H9 (cell line): ENCODE results near the gene DPPA4. TPM values are rescaled to one million over a fixed set of nuclear protein-coding genes. Genes with fewer than 3 reads are reported as not detected.
A peak's percentile ranks its signal among the peaks of the same experiment; 100 is the strongest.

Experiments used
- DNase-seq: peaks from one replicate; pipeline ENCODE4 v3.0.0-alpha.2; 2017
- H2AFZ ChIP-seq: one replicate; pipeline ENCODE4 v1.6.1; 2013; ENCODE audit warnings: mild to moderate bottlenecking, low read length, control low read depth, moderate library complexity
- H2AK5ac ChIP-seq: 2 replicates; pipeline ENCODE4 v1.6.1; 2013; ENCODE audit warnings: low read length, control low read depth, mixed read lengths; ENCODE audit not compliant: insufficient read length
- H2BK120ac ChIP-seq: one replicate; pipeline ENCODE4 v1.6.1; 2013; ENCODE audit warnings: low read depth, mild to moderate bottlenecking, low read length, control low read depth, inconsistent platforms; ENCODE audit not compliant: poor library complexity, severe bottlenecking
- H2BK12ac ChIP-seq: 2 replicates; pipeline ENCODE4 v1.6.1; 2013; ENCODE audit warnings: low read length, control low read depth, mixed read lengths, low read depth; ENCODE audit not compliant: insufficient read length
- H2BK15ac ChIP-seq: 2 replicates; pipeline ENCODE4 v1.6.1; 2013; ENCODE audit warnings: low read depth, low read length, control low read depth
- H2BK20ac ChIP-seq: one replicate; pipeline ENCODE4 v1.6.1; 2013; ENCODE audit warnings: low read depth, mild to moderate bottlenecking, low read length, control low read depth, inconsistent platforms; ENCODE audit not compliant: poor library complexity, severe bottlenecking
- H2BK5ac ChIP-seq: 2 replicates; pipeline ENCODE4 v1.6.1; 2013; ENCODE audit warnings: low read length, control low read depth, mixed read lengths; ENCODE audit not compliant: insufficient read length
- H3K14ac ChIP-seq: 2 replicates; pipeline ENCODE4 v1.6.1; 2013; ENCODE audit warnings: low read length, control low read depth; ENCODE audit not compliant: insufficient read depth
- H3K18ac ChIP-seq: 2 replicates; pipeline ENCODE4 v1.6.1; 2013; ENCODE audit warnings: low read depth, mild to moderate bottlenecking, mixed read lengths, low read length, control low read depth; ENCODE audit not compliant: insufficient read length
- H3K23ac ChIP-seq: 2 replicates; pipeline ENCODE4 v1.6.1; 2013; ENCODE audit warnings: low read length, control low read depth, mixed read lengths, low read depth; ENCODE audit not compliant: insufficient read length
- H3K23me2 ChIP-seq: 2 replicates; pipeline ENCODE4 v1.6.1; 2013; ENCODE audit warnings: low read depth, mild to moderate bottlenecking, mixed read lengths, low read length, control low read depth; ENCODE audit not compliant: insufficient read length, poor library complexity, severe bottlenecking
- H3K27ac ChIP-seq: 2 replicates; pipeline ENCODE4 v1.5.1; 2013; ENCODE audit warnings: low read length, control low read depth, mixed read lengths, low read depth; ENCODE audit not compliant: insufficient read length
- H3K27me3 ChIP-seq: 2 replicates; pipeline ENCODE4 v1.6.1; 2013; ENCODE audit warnings: low read length, control low read depth, inconsistent platforms; ENCODE audit not compliant: insufficient read depth
- H3K4ac ChIP-seq: 2 replicates; pipeline ENCODE4 v1.6.1; 2013; ENCODE audit warnings: low read depth, mild to moderate bottlenecking, control low read depth, inconsistent platforms, low read length, moderate library complexity
- H3K4me1 ChIP-seq: 2 replicates; pipeline ENCODE4 v1.6.1; 2013; ENCODE audit warnings: low read length, control low read depth, inconsistent platforms; ENCODE audit not compliant: insufficient read depth
- H3K4me2 ChIP-seq: 2 replicates; pipeline ENCODE4 v1.6.1; 2013; ENCODE audit warnings: low read length, control low read depth, mixed read lengths; ENCODE audit not compliant: insufficient read length, insufficient read depth
- H3K56ac ChIP-seq: 2 replicates; pipeline ENCODE4 v1.6.1; 2013; ENCODE audit warnings: low read depth, mild to moderate bottlenecking, mixed read lengths, low read length, control low read depth; ENCODE audit not compliant: insufficient read length
- H3K79me1 ChIP-seq: 2 replicates; pipeline ENCODE4 v1.6.1; 2013; ENCODE audit warnings: low read depth, mild to moderate bottlenecking, moderate library complexity, low read length, control low read depth, inconsistent platforms; ENCODE audit not compliant: insufficient read depth, poor library complexity, severe bottlenecking
- H3K79me2 ChIP-seq: 2 replicates; pipeline ENCODE4 v1.6.1; 2013; ENCODE audit warnings: low read length, control low read depth, inconsistent platforms; ENCODE audit not compliant: insufficient read depth
- H3K9ac ChIP-seq: 2 replicates; pipeline ENCODE4 v1.6.1; 2013; ENCODE audit warnings: low read length, control low read depth, mixed read lengths; ENCODE audit not compliant: insufficient read length; ENCODE audit errors: extremely low read depth
- H3K9me3 ChIP-seq: one replicate; pipeline ENCODE4 v1.6.1; 2013; ENCODE audit warnings: low read depth, low read length, inconsistent platforms; ENCODE audit not compliant: control insufficient read depth
- H3T11ph ChIP-seq: one replicate; pipeline ENCODE4 v1.6.1; 2013; ENCODE audit warnings: mild to moderate bottlenecking, low read length, control low read depth, inconsistent platforms
- H4K20me1 ChIP-seq: one replicate; pipeline ENCODE4 v1.6.1; 2013; ENCODE audit not compliant: control insufficient read depth, insufficient read length, insufficient read depth
- H4K5ac ChIP-seq: 2 replicates; pipeline ENCODE4 v1.6.1; 2013; ENCODE audit warnings: low read depth, mild to moderate bottlenecking, mixed read lengths, low read length, control low read depth; ENCODE audit not compliant: insufficient read length
- H4K8ac ChIP-seq: replicated peaks from 2 replicates; pipeline ENCODE4 v1.6.1; 2013; ENCODE audit warnings: low read length, control low read depth, mixed read lengths, low read depth; ENCODE audit not compliant: insufficient read length
- H4K91ac ChIP-seq: 2 replicates; pipeline ENCODE4 v1.6.1; 2013; ENCODE audit warnings: low read depth, mild to moderate bottlenecking, moderate library complexity, mixed read lengths, low read length, control low read depth; ENCODE audit not compliant: insufficient read length
- H3K27ac Mint-ChIP-seq, 3 experiments: 2 replicates in 2 of 3; 3 replicates in 1 of 3; pipeline ENCODE4 v1.8.0; 2020 to 2021; ENCODE audit warnings: mixed read lengths in 3 of 3, mild to moderate bottlenecking in 1 of 3, moderate library complexity in 1 of 3
- H3K27me3 Mint-ChIP-seq: 2 replicates; pipeline ENCODE4 v1.8.0; 2021; ENCODE audit warnings: low read depth, mild to moderate bottlenecking, moderate library complexity, mixed read lengths
- H3K36me3 Mint-ChIP-seq, 3 experiments: 2 replicates in 2 of 3; 3 replicates in 1 of 3; pipeline ENCODE4 v1.8.0; 2020 to 2021; ENCODE audit warnings: low read depth in 3 of 3, mixed read lengths in 3 of 3; ENCODE audit not compliant: insufficient read depth in 1 of 3
- H3K4me1 Mint-ChIP-seq, 2 experiments: 2 replicates each; pipeline ENCODE4 v1.8.0; 2020; ENCODE audit warnings: mixed read lengths in 2 of 2
- H3K4me3 Mint-ChIP-seq, 2 experiments: 2 replicates in 1 of 2; 3 replicates in 1 of 2; pipeline ENCODE4 v1.8.0; 2020 to 2021; ENCODE audit warnings: mild to moderate bottlenecking in 2 of 2, mixed read lengths in 2 of 2, moderate library complexity in 1 of 2
- H3K9me3 Mint-ChIP-seq, 2 experiments: 2 replicates in 1 of 2; 3 replicates in 1 of 2; pipeline ENCODE4 v1.8.0; 2020; ENCODE audit warnings: mild to moderate bottlenecking in 2 of 2, mixed read lengths in 2 of 2, moderate library complexity in 1 of 2
- CTCF ChIP-seq: fragments of 200-600 bp; sonication (generic); conservative IDR thresholded peaks from 3 replicates; pipeline ENCODE4 v1.8.0; 2021; ENCODE audit warnings: antibody characterized with exemption, mild to moderate bottlenecking
- WGBS: extraction: QIAGEN DNeasy Blood & Tissue Kit; methylation state at CpG from one replicate; pipeline ENCODE4 v1.1.7; 2013; ENCODE audit warnings: missing lambda C conversion rate, low lambda C conversion rate, mixed read lengths; ENCODE audit not compliant: insufficient read length; ENCODE audit errors: extremely low coverage; 5-methylcytosine and 5-hydroxymethylcytosine counted together
- total RNA-seq: library from RNA; stranded (reverse); gene quantifications from 2 replicates; pipeline ENCODE4 v1.2.1, GENCODE V29; 2021

DPPA4 gene
- total RNA-seq, 1 experiment from 2014 or later = 821 TPM

GRCh38 chr3:109338322-109338721 lies 976 bp upstream of the DPPA4 start:
- peak overlapping the region; percentile 88 to 100 (median 99) for H3K27ac Mint-ChIP-seq
- Histone ChIP-seq H3K23me2 (peaks cover 15% of the 10 kb centered on the region), H3K56ac (no peak overlapping the region), H3K27me3 (no peaks in the 10 kb centered on the region), H3K18ac (no peak overlapping the region), H3K4ac (no peak overlapping the region), H2BK5ac (no peak overlapping the region), H4K8ac (no peak overlapping the region), H4K20me1 (no peaks in the 10 kb centered on the region), H3K79me1 (no peaks in the 10 kb centered on the region), H2BK15ac (no peak overlapping the region), H3K4me2 (peak overlapping the region; percentile 61), H2BK20ac (no peak overlapping the region), H2AK5ac (no peak overlapping the region), H2BK12ac (no peak overlapping the region), H3K9ac (peak overlapping the region; percentile 61), H2AFZ (no peak overlapping the region), H2BK120ac (no peak overlapping the region), H4K91ac (no peak overlapping the region), H3K9me3 (no peaks in the 10 kb centered on the region), H3K79me2 (peaks cover 48% of the 10 kb centered on the region; the same call in 1 of the 2 replicates), H3K14ac (no peak overlapping the region), H3T11ph (no peak overlapping the region), H3K27ac (peak overlapping the region; percentile 98), H3K4me1 (no peaks in the 10 kb centered on the region), H4K5ac (no peak overlapping the region), H3K23ac (no peak overlapping the region)
- no peak for TF ChIP-seq CTCF
- no CpG with 5 or more reads among the region's 4 CpGs for WGBS
- DNase-seq = no peak
- peaks cover 49 to 56% (median 53%) of the 10 kb centered on the region in 3 experiments for H3K36me3 Mint-ChIP-seq
- peaks cover 37 to 44% of the 10 kb centered on the region in 2 experiments for H3K4me1 Mint-ChIP-seq
- peak overlapping the region; percentile 93 to 99 for H3K4me3 Mint-ChIP-seq
- H3K27me3 Mint-ChIP-seq = peaks cover 1% of the 10 kb centered on the region; the same call in 1 of the 2 replicates
- H3K9me3 Mint-ChIP-seq = peaks cover 14 to 17% of the 10 kb centered on the region in 2 experiments; a peak in 4 of 5 replicates
